ENCODE measurements around the gene KNDC1.

Gene KNDC1

GRCh38 chr10:133113146-133113830 lies 46.7 kb upstream of the KNDC1 start:
- H3K9ac ChIP-seq (ENCODE audit: low read length): no peak overlapping the region
- H4K20me1 ChIP-seq (ENCODE audit: insufficient read depth, low read length): no peaks in the 10 kb centered on the region
- H3K79me2 ChIP-seq (ENCODE audit: low read length): no peaks in the 10 kb centered on the region
- TF ChIP-seq EZH2 (optimal IDR thresholded peaks at IDR 0.05; ENCODE audit: low read depth, low read length): no peak
- TF ChIP-seq, protein P1, sequence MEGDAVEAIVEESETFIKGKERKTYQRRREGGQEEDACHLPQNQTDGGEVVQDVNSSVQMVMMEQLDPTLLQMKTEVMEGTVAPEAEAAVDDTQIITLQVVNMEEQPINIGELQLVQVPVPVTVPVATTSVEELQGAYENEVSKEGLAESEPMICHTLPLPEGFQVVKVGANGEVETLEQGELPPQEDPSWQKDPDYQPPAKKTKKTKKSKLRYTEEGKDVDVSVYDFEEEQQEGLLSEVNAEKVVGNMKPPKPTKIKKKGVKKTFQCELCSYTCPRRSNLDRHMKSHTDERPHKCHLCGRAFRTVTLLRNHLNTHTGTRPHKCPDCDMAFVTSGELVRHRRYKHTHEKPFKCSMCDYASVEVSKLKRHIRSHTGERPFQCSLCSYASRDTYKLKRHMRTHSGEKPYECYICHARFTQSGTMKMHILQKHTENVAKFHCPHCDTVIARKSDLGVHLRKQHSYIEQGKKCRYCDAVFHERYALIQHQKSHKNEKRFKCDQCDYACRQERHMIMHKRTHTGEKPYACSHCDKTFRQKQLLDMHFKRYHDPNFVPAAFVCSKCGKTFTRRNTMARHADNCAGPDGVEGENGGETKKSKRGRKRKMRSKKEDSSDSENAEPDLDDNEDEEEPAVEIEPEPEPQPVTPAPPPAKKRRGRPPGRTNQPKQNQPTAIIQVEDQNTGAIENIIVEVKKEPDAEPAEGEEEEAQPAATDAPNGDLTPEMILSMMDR (IDR thresholded peaks at IDR 0.05; ENCODE audit: low read length): no peak
- TF ChIP-seq EZH2phosphoT487 (IDR thresholded peaks at IDR 0.05; ENCODE audit: low read length): no peak
- no peaks in the 10 kb centered on the region for H3K9me3 ChIP-seq (replicated peaks; ENCODE audit: insufficient read depth, low read length)
- H3K27me3 ChIP-seq (replicated peaks; ENCODE audit: insufficient read depth, low read length): no peaks in the 10 kb centered on the region; the same call in 1 of the 2 replicates
- H3K4me1 ChIP-seq (ENCODE audit: low read length): no peaks in the 10 kb centered on the region
- H3K4me3 ChIP-seq (ENCODE audit: low read length): no peak overlapping the region
- no peaks in the 10 kb centered on the region for H3F3A ChIP-seq (ENCODE audit: insufficient read depth, low read length)
- no peak overlapping the region for H3K4me2 ChIP-seq (ENCODE audit: low read depth, low read length)
- no peak for DNase-seq
- no peaks in the 10 kb centered on the region for H3K36me3 ChIP-seq (replicated peaks; ENCODE audit: insufficient read depth, low read length)
- no peak overlapping the region for H2AFZ ChIP-seq (ENCODE audit: low read length)
- H3K9me2 ChIP-seq (replicated peaks; ENCODE audit: insufficient read depth, low read length): no peaks in the 10 kb centered on the region
- no peak overlapping the region for H3K27ac ChIP-seq (ENCODE audit: low read length)

- H3K79me2 ChIP-seq (ENCODE audit: low read length): no peaks in the 10 kb centered on the region
- H3K4me2 ChIP-seq (ENCODE audit: low read depth, low read length): no peak overlapping the region
- H3K27me3 ChIP-seq (replicated peaks; ENCODE audit: insufficient read depth, low read length): no peaks in the 10 kb centered on the region; the same call in 1 of the 2 replicates
- no peaks in the 10 kb centered on the region for H3K9me3 ChIP-seq (replicated peaks; ENCODE audit: insufficient read depth, low read length)
- H3K36me3 ChIP-seq (replicated peaks; ENCODE audit: insufficient read depth, low read length): no peaks in the 10 kb centered on the region
- H3K4me1 ChIP-seq (ENCODE audit: low read length): no peaks in the 10 kb centered on the region
- TF ChIP-seq, protein P1 (IDR thresholded peaks at IDR 0.05; ENCODE audit: low read length): no peak
- TF ChIP-seq EZH2 (optimal IDR thresholded peaks at IDR 0.05; ENCODE audit: low read depth, low read length) (no peak), EZH2phosphoT487 (IDR thresholded peaks at IDR 0.05; ENCODE audit: low read length) (no peak)
- H3K27ac ChIP-seq (ENCODE audit: low read length): no peak overlapping the region
- H3F3A ChIP-seq (ENCODE audit: insufficient read depth, low read length): no peaks in the 10 kb centered on the region
- no peak overlapping the region for H3K9ac ChIP-seq (ENCODE audit: low read length)
- no peak overlapping the region for H3K4me3 ChIP-seq (ENCODE audit: low read length)
- no peak for DNase-seq
- no peak overlapping the region for H2AFZ ChIP-seq (ENCODE audit: low read length)
- no peaks in the 10 kb centered on the region for H4K20me1 ChIP-seq (ENCODE audit: insufficient read depth, low read length)
- H3K9me2 ChIP-seq (replicated peaks; ENCODE audit: insufficient read depth, low read length): no peaks in the 10 kb centered on the region
Observed at GRCh38 chr10:133113847-133114246, 46.2 kb upstream of the KNDC1 start.

DNA sequence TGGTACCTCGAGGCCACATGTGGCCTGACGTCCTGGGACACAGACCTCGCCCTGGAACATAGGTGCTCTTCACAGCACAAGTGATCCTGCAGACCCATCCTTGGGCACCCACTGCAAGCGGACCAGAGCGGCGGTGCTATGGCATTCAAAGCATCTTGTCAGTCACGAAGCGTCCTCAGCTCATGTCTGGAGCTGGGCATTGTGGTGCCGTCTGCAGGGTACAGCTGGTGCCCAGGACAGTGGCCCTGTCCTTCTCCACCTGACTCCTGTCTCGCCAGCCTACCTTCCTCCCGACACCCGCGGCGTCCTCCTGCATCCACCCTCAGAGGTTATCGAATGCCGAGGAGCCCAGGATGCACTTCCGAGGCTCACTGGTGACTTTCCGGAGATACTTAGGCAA lies 45.8 kb upstream of the KNDC1 start:
- Histone ChIP-seq H3K9ac (ENCODE audit: low read length) (no peak overlapping the region), H3K27ac (ENCODE audit: low read length) (no peak overlapping the region), H3K27me3 (replicated peaks; ENCODE audit: insufficient read depth, low read length) (no peaks in the 10 kb centered on the region; the same call in none of the 2 replicates), H3K36me3 (replicated peaks; ENCODE audit: insufficient read depth, low read length) (no peaks in the 10 kb centered on the region), H2AFZ (ENCODE audit: low read length) (no peak overlapping the region), H3K4me2 (ENCODE audit: low read depth, low read length) (no peak overlapping the region), H3K9me3 (replicated peaks; ENCODE audit: insufficient read depth, low read length) (no peaks in the 10 kb centered on the region), H4K20me1 (ENCODE audit: insufficient read depth, low read length) (no peaks in the 10 kb centered on the region), H3K4me3 (ENCODE audit: low read length) (no peak overlapping the region), H3K79me2 (ENCODE audit: low read length) (no peaks in the 10 kb centered on the region), H3F3A (ENCODE audit: insufficient read depth, low read length) (no peaks in the 10 kb centered on the region), H3K9me2 (replicated peaks; ENCODE audit: insufficient read depth, low read length) (no peaks in the 10 kb centered on the region), H3K4me1 (ENCODE audit: low read length) (no peaks in the 10 kb centered on the region)
- TF ChIP-seq EZH2 (optimal IDR thresholded peaks at IDR 0.05; ENCODE audit: low read depth, low read length) (no peak), EZH2phosphoT487 (IDR thresholded peaks at IDR 0.05; ENCODE audit: low read length) (no peak)
- TF ChIP-seq, protein P1 (IDR thresholded peaks at IDR 0.05; ENCODE audit: low read length): no peak
- DNase-seq: no peak

All from MM.1S (cell line).